ENCODE results near the gene TMEM132E. TPM values are rescaled to one million over a fixed set of nuclear protein-coding genes. Genes with fewer than 3 reads are reported as not detected.

The TMEM132E gene
- total and polyA plus RNA-seq, 2 experiments from 2014 or later, result 0.16 to 0.45 TPM

GRCh38 chr17:34623856-34624766, 44.7 kb downstream of the TMEM132E start:
- Histone ChIP-seq H2AFZ (no peak overlapping the region), H3K27ac (ENCODE audit: low read depth) (no peak overlapping the region), H4K20me1 (replicated peaks; ENCODE audit: insufficient read depth) (no peaks in the 10 kb centered on the region), H3F3A (replicated peaks; ENCODE audit: low read depth) (no peaks in the 10 kb centered on the region), H3K27me3 (ENCODE audit: insufficient read depth) (peaks cover 8% of the 10 kb centered on the region), H3K4me2 (no peak overlapping the region), H3K4me1 (ENCODE audit: insufficient read depth) (peaks cover 10% of the 10 kb centered on the region; the same call in 1 of the 2 replicates), H3K4me3 (no peak overlapping the region), H3K79me2 (replicated peaks; ENCODE audit: insufficient read depth) (no peaks in the 10 kb centered on the region), H3K36me3 (ENCODE audit: insufficient read depth) (no peaks in the 10 kb centered on the region), H3K9me2 (ENCODE audit: insufficient read depth) (no peaks in the 10 kb centered on the region)
- Mint-ChIP-seq H3K36me3 (ENCODE audit: low read depth) (no peaks in the 10 kb centered on the region), H3K27ac (no peak overlapping the region; the same call in 1 of the 2 replicates), H3K4me1 (peaks cover 30% of the 10 kb centered on the region), H3K27me3 (ENCODE audit: insufficient read depth, low read depth, poor library complexity) (peaks cover 5% of the 10 kb centered on the region), H3K4me3 (no peak overlapping the region), H3K9me3 (no peaks in the 10 kb centered on the region)
- TF ChIP-seq ZNF331 (CRISPR knock-in tag; IDR thresholded peaks at IDR 0.05; ENCODE audit: low read depth) (no peak), POLR2AphosphoS5 (IDR thresholded peaks at IDR 0.05; ENCODE audit: low read depth) (no peak), CTCF (conservative IDR thresholded peaks at IDR 0.05; ENCODE audit: low read depth in 2 of 2) (peak; percentile 13 to 46; a peak in 2 of 4 replicates)
- ATAC-seq (peak; percentile 38), DNase-seq (ENCODE audit: low spot score) (no peak)

- no peak overlapping the region for H3K4me3 ChIP-seq
- Mint-ChIP-seq H3K36me3 (ENCODE audit: low read depth) (no peaks in the 10 kb centered on the region), H3K27ac (no peak overlapping the region), H3K4me3 (no peak overlapping the region), H3K27me3 (ENCODE audit: insufficient read depth, low read depth, poor library complexity) (peaks cover 5% of the 10 kb centered on the region), H3K4me1 (peaks cover 30% of the 10 kb centered on the region), H3K9me3 (no peaks in the 10 kb centered on the region)
- no peaks in the 10 kb centered on the region for H3F3A ChIP-seq (replicated peaks; ENCODE audit: low read depth)
- H2AFZ ChIP-seq, result no peak overlapping the region
- H3K4me2 ChIP-seq, result no peak overlapping the region
- ATAC-seq (peak; percentile 56), DNase-seq (ENCODE audit: low spot score) (peak; percentile 48)
- H3K4me1 ChIP-seq (ENCODE audit: insufficient read depth), result peaks cover 10% of the 10 kb centered on the region; the same call in 1 of the 2 replicates
- no peaks in the 10 kb centered on the region for H4K20me1 ChIP-seq (replicated peaks; ENCODE audit: insufficient read depth)
- H3K9me2 ChIP-seq (ENCODE audit: insufficient read depth), result no peaks in the 10 kb centered on the region
- no peak overlapping the region for H3K27ac ChIP-seq (ENCODE audit: low read depth)
- no peaks in the 10 kb centered on the region for H3K36me3 ChIP-seq (ENCODE audit: insufficient read depth)
- H3K27me3 ChIP-seq (ENCODE audit: insufficient read depth), result peaks cover 8% of the 10 kb centered on the region
- no peaks in the 10 kb centered on the region for H3K79me2 ChIP-seq (replicated peaks; ENCODE audit: insufficient read depth)
- TF ChIP-seq NANOG (IDR thresholded peaks at IDR 0.05; ENCODE audit: borderline replicate concordance) (no peak), CREB1 (CRISPR knock-in tag; IDR thresholded peaks at IDR 0.05; ENCODE audit: low read depth) (0 out of 2 replicates have a peak, but pooled peaks have one; percentile 39), STAT1 (IDR thresholded peaks at IDR 0.05; ENCODE audit: unreplicated experiment) (no peak), EZH2phosphoT487 (IDR thresholded peaks at IDR 0.05; ENCODE audit: unreplicated experiment) (no peak), ETS1 (IDR thresholded peaks at IDR 0.05) (no peak), JUNB (IDR thresholded peaks at IDR 0.05; ENCODE audit: unreplicated experiment) (no peak)
These were observed 45.5 kb downstream of the TMEM132E start for GRCh38 chr17:34624767-34625383.
